ENCODE measurements around the gene FDX1. TPM values are rescaled to one million over a fixed set of nuclear protein-coding genes. Genes with fewer than 3 reads are reported as not detected.

FDX1 gene
- total RNA-seq, 1 donor from 2014 or later: 9.7 TPM

DNA sequence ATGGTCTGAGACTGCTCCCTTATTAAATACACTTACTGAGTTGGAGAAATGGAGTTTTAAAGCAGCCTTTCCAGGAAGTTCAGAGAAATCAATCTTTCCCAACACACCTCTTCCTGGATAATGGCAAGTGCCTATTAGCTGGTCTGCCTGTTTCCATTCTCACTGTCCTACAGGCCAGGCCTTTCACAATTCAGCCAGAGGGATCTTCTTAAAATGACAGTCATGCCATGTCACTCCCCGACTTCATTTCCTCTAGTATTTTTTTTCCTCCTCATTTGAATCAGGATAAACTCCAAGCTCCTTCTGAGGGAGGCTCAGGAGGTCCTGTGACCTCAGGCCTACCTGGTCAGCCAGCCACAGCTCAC lies 62.6 kb downstream of the FDX1 start:
- H3K4me3 Mint-ChIP-seq: no peak overlapping the region
- peaks cover 3% of the 10 kb centered on the region for H3K27me3 Mint-ChIP-seq (ENCODE audit: low read depth)

DNA sequence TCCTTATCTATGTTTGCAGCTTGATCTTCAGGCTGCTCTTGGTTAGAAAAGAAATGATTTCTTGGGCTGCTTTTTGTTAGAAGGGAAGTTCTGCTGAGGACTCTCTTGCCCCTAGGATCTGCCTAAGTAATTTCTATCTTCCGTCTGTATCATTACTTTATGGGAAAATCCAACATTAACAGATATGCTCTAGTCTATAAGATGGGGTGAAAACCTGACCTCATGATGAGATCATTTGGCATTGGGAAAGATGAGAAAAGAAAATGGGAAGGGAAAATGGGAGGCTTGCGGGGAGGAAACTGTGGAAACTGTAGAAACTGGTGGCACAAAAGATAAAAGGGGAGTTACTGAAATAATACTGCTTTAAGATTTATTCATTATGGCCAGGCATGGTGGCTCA lies 63.6 kb downstream of the FDX1 start:
- TF ChIP-seq, protein P1, sequence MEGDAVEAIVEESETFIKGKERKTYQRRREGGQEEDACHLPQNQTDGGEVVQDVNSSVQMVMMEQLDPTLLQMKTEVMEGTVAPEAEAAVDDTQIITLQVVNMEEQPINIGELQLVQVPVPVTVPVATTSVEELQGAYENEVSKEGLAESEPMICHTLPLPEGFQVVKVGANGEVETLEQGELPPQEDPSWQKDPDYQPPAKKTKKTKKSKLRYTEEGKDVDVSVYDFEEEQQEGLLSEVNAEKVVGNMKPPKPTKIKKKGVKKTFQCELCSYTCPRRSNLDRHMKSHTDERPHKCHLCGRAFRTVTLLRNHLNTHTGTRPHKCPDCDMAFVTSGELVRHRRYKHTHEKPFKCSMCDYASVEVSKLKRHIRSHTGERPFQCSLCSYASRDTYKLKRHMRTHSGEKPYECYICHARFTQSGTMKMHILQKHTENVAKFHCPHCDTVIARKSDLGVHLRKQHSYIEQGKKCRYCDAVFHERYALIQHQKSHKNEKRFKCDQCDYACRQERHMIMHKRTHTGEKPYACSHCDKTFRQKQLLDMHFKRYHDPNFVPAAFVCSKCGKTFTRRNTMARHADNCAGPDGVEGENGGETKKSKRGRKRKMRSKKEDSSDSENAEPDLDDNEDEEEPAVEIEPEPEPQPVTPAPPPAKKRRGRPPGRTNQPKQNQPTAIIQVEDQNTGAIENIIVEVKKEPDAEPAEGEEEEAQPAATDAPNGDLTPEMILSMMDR (conservative IDR thresholded peaks at IDR 0.05): no peak
- Mint-ChIP-seq H3K4me3 (no peak overlapping the region), H3K27ac (ENCODE audit: unreplicated experiment) (no peak overlapping the region), H3K27me3 (ENCODE audit: low read depth) (peaks cover 3% of the 10 kb centered on the region), H3K36me3 (ENCODE audit: low read depth) (no peaks in the 10 kb centered on the region), H3K4me1 (peaks cover 8% of the 10 kb centered on the region), H3K9me3 (peaks cover 5% of the 10 kb centered on the region)
- DNase-seq (ENCODE audit: low read depth, low spot score): no peak

More for the DNA sequence above, 62.6 kb downstream of the FDX1 start:
- TF ChIP-seq, protein P1 (conservative IDR thresholded peaks at IDR 0.05): no peak
- no peak for DNase-seq (ENCODE audit: low read depth, low spot score)
- Mint-ChIP-seq H3K9me3 (peaks cover 5% of the 10 kb centered on the region), H3K4me1 (peaks cover 8% of the 10 kb centered on the region), H3K36me3 (ENCODE audit: low read depth) (no peaks in the 10 kb centered on the region), H3K27ac (ENCODE audit: unreplicated experiment) (no peak overlapping the region)

DNA sequence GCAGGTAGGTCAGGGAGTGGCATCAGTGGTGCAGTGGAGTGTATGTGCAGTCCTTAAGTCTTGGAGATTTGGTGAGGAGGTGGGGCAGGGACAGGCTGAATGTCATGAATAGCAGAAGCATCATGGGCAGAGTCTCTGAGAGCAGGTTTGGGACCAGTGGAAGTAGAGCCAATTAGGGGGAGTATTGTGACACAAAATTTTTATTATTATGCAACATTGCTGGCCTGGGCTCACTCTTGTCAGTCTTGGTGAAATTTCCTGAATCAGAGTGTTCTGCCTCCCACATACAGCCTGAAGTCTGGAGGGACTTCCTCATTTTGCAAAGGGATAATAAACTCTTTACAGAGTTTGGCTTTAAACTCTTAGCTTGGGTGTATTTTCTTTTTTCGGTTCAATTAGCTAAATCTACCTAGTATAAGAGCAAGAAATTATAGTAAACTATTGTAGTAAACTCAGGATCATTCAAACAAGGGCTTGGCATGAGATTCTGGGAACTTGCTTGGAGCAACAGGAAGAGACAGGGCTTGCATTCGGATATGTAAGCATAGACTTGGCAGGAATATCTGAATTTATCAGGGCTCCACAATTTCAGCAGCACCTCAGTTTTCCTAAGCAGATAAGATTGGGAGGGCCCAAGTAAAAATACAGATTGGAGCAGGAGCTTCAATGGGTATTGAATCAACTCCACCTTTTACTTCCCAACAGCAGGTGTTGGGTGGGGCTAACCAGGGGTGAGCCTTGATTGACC lies 67.7 kb downstream of the FDX1 start:
- TF ChIP-seq, protein P1 (conservative IDR thresholded peaks at IDR 0.05): no peak
- H3K4me1 Mint-ChIP-seq: peaks cover 1% of the 10 kb centered on the region
- H3K4me3 Mint-ChIP-seq: no peak overlapping the region
- no peak for DNase-seq (ENCODE audit: low read depth, low spot score)
- H3K27me3 Mint-ChIP-seq (ENCODE audit: low read depth): peaks cover 3% of the 10 kb centered on the region
- H3K27ac Mint-ChIP-seq (ENCODE audit: unreplicated experiment): no peak overlapping the region
- no peaks in the 10 kb centered on the region for H3K36me3 Mint-ChIP-seq (ENCODE audit: low read depth)
- H3K9me3 Mint-ChIP-seq: peaks cover 5% of the 10 kb centered on the region

GRCh38 chr11:110501428-110501827 lies 71.7 kb downstream of the FDX1 start:
- DNase-seq (ENCODE audit: low read depth, low spot score): no peak
- no peak overlapping the region for H3K27ac Mint-ChIP-seq (ENCODE audit: unreplicated experiment)
- no peaks in the 10 kb centered on the region for H3K36me3 Mint-ChIP-seq (ENCODE audit: low read depth)
- H3K27me3 Mint-ChIP-seq (ENCODE audit: low read depth): peaks cover 3% of the 10 kb centered on the region
- TF ChIP-seq, protein P1 (conservative IDR thresholded peaks at IDR 0.05): no peak
- no peak overlapping the region for H3K4me3 Mint-ChIP-seq
- no peaks in the 10 kb centered on the region for H3K4me1 Mint-ChIP-seq
- H3K9me3 Mint-ChIP-seq: no peaks in the 10 kb centered on the region

DNA sequence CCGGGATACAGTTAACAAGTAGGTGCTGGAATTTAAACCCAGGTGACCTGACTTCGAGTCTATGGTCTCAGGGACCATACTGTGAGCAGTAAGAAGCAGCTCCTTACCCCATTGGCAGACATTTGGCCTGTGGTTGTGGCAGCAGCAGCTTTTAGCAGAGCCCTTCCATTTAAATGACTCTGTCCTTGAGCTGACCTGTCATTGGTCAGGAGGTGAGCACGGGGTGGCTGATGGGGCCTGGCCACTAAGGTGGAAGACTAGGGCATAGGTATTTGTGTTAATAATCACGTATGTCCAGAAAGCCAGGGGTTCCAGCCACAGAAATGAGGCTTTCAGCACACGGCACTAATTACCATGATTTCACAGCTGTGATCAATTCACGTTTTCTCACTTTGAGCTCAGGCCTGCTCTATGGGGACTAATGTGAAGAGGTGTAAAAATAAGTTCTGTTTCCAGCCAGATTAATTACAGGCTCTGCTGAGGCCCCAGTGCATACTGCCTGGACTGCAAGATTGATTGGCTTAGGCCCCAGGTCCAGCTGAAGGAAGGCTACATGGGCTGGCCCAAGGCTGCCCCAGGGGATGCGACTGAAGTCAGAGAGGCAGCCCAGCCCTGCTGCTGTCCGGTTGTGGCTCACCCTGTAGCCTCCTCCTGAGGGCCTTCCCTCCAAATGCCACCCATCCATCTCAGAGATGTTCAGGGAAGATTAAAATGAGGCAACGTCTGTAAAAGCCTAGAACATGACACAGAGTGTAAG lies 76.0 kb downstream of the FDX1 start:
- H3K4me3 Mint-ChIP-seq: no peak overlapping the region
- H3K36me3 Mint-ChIP-seq (ENCODE audit: low read depth): no peaks in the 10 kb centered on the region
- H3K9me3 Mint-ChIP-seq: no peaks in the 10 kb centered on the region
- no peak for DNase-seq (ENCODE audit: low read depth, low spot score)
- no peaks in the 10 kb centered on the region for H3K4me1 Mint-ChIP-seq
- TF ChIP-seq, protein P1 (conservative IDR thresholded peaks at IDR 0.05): no peak
- H3K27ac Mint-ChIP-seq (ENCODE audit: unreplicated experiment): no peak overlapping the region
- no peaks in the 10 kb centered on the region for H3K27me3 Mint-ChIP-seq (ENCODE audit: low read depth)

All from neural crest cell (in vitro differentiated cells).